K562 (cell line): ENCODE results near the gene PRKAR2B. TPM values are rescaled to one million over a fixed set of nuclear protein-coding genes. Genes with fewer than 3 reads are reported as not detected.
A peak's percentile ranks its signal among the peaks of the same experiment; 100 is the strongest.

Source experiments
- HMGN3 ChIP-seq: IDR thresholded peaks from 2 replicates; pipeline ENCODE4 v1.6.1; 2011; ENCODE audit warnings: borderline replicate concordance, low read depth, mild to moderate bottlenecking, mixed read lengths, low read length; ENCODE audit not compliant: insufficient read length; ENCODE audit errors: extremely low read depth
- LARP7 ChIP-seq: fragments of 450-650 bp; IDR thresholded peaks from 2 replicates; pipeline ENCODE4 v1.6.1; 2016
- MAFK ChIP-seq: IDR thresholded peaks from 2 replicates; pipeline ENCODE4 v1.6.1; 2011; ENCODE audit warnings: low read length, improper control_type of control experiment
- PRPF4 ChIP-seq: fragments of 200-400 bp; formaldehyde crosslinking; IDR thresholded peaks from one replicate; pipeline ENCODE4 v1.6.1; 2017; ENCODE audit warnings: low read length, low read depth, mild to moderate bottlenecking; ENCODE audit not compliant: insufficient read depth, poor library complexity, severe bottlenecking
- TEAD1 ChIP-seq, 2 experiments: fragments of 450-650 bp in 1 of 2; sonication (generic) in 1 of 2; formaldehyde crosslinking; IDR thresholded peaks; 2 replicates each; pipeline versions ENCODE4 v1.4.0 to v1.8.0; 2020 to 2022; ENCODE audit warnings: mild to moderate bottlenecking in 2 of 2, missing genetic modification reagents in 1 of 2
- ZBED1 ChIP-seq: IDR thresholded peaks from 2 replicates; pipeline ENCODE4 v1.6.1; 2014
- ZFP30 ChIP-seq: fragments of 250-450 bp; sonication (Bioruptor Pico); IDR thresholded peaks from 2 replicates; pipeline ENCODE4 v1.8.0; 2022; ENCODE audit warnings: moderate library complexity, mild to moderate bottlenecking, inconsistent platforms, borderline replicate concordance
- ZNF174 ChIP-seq: fragments of 250-450 bp; sonication (Bioruptor Pico); IDR thresholded peaks from 2 replicates; pipeline ENCODE4 v1.4.0; 2020; ENCODE audit warnings: mild to moderate bottlenecking
- ZNF197 ChIP-seq: fragments of 200-800 bp; sonication (Bioruptor generic); IDR thresholded peaks from 2 replicates; pipeline ENCODE4 v1.6.1; 2016; ENCODE audit warnings: low read depth, missing genetic modification characterization, missing compliant biosample characterization
- ZNF232 ChIP-seq: sonication (generic); formaldehyde crosslinking; IDR thresholded peaks from 2 replicates; pipeline ENCODE4 v1.8.0; 2022; ENCODE audit warnings: mild to moderate bottlenecking, missing genetic modification reagents
- ZSCAN32 ChIP-seq: fragments of 450-650 bp; formaldehyde crosslinking; IDR thresholded peaks from 2 replicates; pipeline ENCODE4 v1.4.0; 2020; ENCODE audit warnings: mild to moderate bottlenecking, moderate library complexity
- polyA plus RNA-seq, 8 experiments: library from polyadenylated mRNA; depleted of rRNA in 4 of 8; stranded (reverse) in 5 of 8; unstranded in 3 of 8; fragments of >200 nt; fragmentation: Nextera tagmentation in 2 of 8; fragmentation: Illumina TruSeq in 1 of 8; extraction: Ambion mirVana in 2 of 8; extraction: Trizol in 1 of 8; gene quantifications; 2 replicates each; pipeline versions ENCODE4 v1.2.1 to v1.2.3, GENCODE V29; 2011 to 2014; ENCODE audit warnings: inconsistent platforms in 1 of 8, missing spikeins in 1 of 8
- total RNA-seq, 7 experiments: library from RNA; depleted of rRNA in 6 of 7; stranded (reverse); fragments of >200 nt in 6 of 7; fragmentation: Illumina TruSeq in 2 of 7; extraction: Trizol in 2 of 7; gene quantifications; 2 replicates each; pipeline versions ENCODE4 v1.2.1 to v1.2.3, GENCODE V29; 2011 to 2021; ENCODE audit warnings: low replicate concordance in 1 of 7
- TF ChIP-seq, protein P1 (sequence below): fragments of 450-650 bp; IDR thresholded peaks from 2 replicates; pipeline ENCODE4 v1.6.1; 2017; ENCODE audit warnings: antibody characterized with exemption
- TF ChIP-seq, protein P2 (sequence below): IDR thresholded peaks from 2 replicates; pipeline ENCODE4 v1.6.1; 2014; ENCODE audit warnings: antibody characterized with exemption
- TF ChIP-seq, protein P3 (sequence below): fragments of 450-650 bp; IDR thresholded peaks from one replicate; pipeline ENCODE4 v1.6.1; 2018; ENCODE audit warnings: mild to moderate bottlenecking, moderate library complexity; ENCODE audit not compliant: partially characterized antibody
- TF ChIP-seq, protein P4 (sequence below): sonication (generic); formaldehyde crosslinking; IDR thresholded peaks from 2 replicates; pipeline ENCODE4 v1.8.0; 2022; ENCODE audit warnings: mild to moderate bottlenecking, missing genetic modification reagents
- TF ChIP-seq, protein P5 (sequence below): sonication (generic); formaldehyde crosslinking; IDR thresholded peaks from 2 replicates; pipeline ENCODE4 v1.9.0; 2022; ENCODE audit warnings: mild to moderate bottlenecking, missing genetic modification reagents
- TF ChIP-seq, protein P6 (sequence below): fragments of 250-450 bp; sonication (Bioruptor Pico); IDR thresholded peaks from 2 replicates; pipeline ENCODE4 v1.8.0; 2021; ENCODE audit warnings: mild to moderate bottlenecking, moderate library complexity

Gene PRKAR2B
- total and polyA plus RNA-seq, 9 of the 15 experiments (the other 6 are each of a cell fraction or from before 2014, with no cell fraction given) = 59.0 to 173 (median 129) TPM

DNA sequence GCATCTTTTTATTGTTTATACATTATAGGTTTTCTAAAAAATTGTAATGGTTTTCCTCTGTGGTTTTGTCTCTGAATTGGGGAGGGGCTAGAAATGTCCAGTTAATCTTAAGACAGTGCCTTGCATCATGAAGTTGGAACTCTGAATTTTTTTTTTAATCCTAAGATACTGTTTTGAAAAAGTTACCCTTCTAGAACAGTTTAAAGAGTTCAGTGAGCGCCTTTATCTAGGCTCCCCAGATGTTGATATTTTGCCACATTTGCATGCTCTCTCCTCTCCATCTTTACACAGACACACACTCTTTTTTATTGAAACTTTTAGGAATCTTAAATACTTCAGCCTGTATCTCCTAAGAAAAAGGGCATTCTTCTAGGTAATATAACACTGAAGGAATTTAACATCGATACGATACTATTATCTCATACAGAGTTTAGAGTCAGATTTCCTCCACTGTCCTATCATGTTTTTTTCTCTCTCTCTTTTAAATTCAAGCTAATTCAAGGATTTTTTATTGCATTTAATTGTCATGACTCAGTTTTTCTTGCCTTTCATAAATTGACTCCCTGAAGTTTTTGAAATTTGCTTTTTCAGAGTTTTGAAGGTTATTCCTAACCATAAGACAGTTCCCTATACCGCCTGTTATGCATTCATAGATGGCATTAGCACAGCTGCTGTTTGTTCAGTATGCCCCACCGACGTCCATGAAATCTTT, 31.5 kb downstream of the PRKAR2B start (continued):
- no peak for TF ChIP-seq ZBED1
- TF ChIP-seq MAFK = peak; percentile 20; the same call in 1 of the 2 replicates
- TF ChIP-seq ZFP30 (CRISPR knock-in tag) = no peak
- TF ChIP-seq PRPF4 = no peak
- TF ChIP-seq, protein P1, sequence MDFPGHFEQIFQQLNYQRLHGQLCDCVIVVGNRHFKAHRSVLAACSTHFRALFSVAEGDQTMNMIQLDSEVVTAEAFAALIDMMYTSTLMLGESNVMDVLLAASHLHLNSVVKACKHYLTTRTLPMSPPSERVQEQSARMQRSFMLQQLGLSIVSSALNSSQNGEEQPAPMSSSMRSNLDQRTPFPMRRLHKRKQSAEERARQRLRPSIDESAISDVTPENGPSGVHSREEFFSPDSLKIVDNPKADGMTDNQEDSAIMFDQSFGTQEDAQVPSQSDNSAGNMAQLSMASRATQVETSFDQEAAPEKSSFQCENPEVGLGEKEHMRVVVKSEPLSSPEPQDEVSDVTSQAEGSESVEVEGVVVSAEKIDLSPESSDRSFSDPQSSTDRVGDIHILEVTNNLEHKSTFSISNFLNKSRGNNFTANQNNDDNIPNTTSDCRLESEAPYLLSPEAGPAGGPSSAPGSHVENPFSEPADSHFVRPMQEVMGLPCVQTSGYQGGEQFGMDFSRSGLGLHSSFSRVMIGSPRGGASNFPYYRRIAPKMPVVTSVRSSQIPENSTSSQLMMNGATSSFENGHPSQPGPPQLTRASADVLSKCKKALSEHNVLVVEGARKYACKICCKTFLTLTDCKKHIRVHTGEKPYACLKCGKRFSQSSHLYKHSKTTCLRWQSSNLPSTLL = no peak
- no peak for TF ChIP-seq HMGN3
- TF ChIP-seq, protein P2, sequence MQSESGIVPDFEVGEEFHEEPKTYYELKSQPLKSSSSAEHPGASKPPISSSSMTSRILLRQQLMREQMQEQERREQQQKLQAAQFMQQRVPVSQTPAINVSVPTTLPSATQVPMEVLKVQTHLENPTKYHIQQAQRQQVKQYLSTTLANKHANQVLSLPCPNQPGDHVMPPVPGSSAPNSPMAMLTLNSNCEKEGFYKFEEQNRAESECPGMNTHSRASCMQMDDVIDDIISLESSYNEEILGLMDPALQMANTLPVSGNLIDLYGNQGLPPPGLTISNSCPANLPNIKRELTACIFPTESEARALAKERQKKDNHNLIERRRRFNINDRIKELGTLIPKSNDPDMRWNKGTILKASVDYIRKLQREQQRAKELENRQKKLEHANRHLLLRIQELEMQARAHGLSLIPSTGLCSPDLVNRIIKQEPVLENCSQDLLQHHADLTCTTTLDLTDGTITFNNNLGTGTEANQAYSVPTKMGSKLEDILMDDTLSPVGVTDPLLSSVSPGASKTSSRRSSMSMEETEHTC = no peak
- no peak for TF ChIP-seq ZSCAN32 (CRISPR knock-in tag)
- no peak for TF ChIP-seq ZNF232 (CRISPR knock-in tag)
- TF ChIP-seq, protein P3, sequence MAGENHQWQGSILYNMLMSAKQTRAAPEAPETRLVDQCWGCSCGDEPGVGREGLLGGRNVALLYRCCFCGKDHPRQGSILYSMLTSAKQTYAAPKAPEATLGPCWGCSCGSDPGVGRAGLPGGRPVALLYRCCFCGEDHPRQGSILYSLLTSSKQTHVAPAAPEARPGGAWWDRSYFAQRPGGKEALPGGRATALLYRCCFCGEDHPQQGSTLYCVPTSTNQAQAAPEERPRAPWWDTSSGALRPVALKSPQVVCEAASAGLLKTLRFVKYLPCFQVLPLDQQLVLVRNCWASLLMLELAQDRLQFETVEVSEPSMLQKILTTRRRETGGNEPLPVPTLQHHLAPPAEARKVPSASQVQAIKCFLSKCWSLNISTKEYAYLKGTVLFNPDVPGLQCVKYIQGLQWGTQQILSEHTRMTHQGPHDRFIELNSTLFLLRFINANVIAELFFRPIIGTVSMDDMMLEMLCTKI = no peak
- TF ChIP-seq, protein P4, sequence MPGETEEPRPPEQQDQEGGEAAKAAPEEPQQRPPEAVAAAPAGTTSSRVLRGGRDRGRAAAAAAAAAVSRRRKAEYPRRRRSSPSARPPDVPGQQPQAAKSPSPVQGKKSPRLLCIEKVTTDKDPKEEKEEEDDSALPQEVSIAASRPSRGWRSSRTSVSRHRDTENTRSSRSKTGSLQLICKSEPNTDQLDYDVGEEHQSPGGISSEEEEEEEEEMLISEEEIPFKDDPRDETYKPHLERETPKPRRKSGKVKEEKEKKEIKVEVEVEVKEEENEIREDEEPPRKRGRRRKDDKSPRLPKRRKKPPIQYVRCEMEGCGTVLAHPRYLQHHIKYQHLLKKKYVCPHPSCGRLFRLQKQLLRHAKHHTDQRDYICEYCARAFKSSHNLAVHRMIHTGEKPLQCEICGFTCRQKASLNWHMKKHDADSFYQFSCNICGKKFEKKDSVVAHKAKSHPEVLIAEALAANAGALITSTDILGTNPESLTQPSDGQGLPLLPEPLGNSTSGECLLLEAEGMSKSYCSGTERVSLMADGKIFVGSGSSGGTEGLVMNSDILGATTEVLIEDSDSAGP = no peak
- TF ChIP-seq LARP7 = no peak
- TF ChIP-seq, protein P5, sequence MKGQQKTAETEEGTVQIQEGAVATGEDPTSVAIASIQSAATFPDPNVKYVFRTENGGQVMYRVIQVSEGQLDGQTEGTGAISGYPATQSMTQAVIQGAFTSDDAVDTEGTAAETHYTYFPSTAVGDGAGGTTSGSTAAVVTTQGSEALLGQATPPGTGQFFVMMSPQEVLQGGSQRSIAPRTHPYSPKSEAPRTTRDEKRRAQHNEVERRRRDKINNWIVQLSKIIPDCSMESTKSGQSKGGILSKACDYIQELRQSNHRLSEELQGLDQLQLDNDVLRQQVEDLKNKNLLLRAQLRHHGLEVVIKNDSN (CRISPR knock-in tag) = no peak
- TF ChIP-seq, protein P6, sequence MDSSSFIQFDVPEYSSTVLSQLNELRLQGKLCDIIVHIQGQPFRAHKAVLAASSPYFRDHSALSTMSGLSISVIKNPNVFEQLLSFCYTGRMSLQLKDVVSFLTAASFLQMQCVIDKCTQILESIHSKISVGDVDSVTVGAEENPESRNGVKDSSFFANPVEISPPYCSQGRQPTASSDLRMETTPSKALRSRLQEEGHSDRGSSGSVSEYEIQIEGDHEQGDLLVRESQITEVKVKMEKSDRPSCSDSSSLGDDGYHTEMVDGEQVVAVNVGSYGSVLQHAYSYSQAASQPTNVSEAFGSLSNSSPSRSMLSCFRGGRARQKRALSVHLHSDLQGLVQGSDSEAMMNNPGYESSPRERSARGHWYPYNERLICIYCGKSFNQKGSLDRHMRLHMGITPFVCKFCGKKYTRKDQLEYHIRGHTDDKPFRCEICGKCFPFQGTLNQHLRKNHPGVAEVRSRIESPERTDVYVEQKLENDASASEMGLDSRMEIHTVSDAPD (CRISPR knock-in tag) = no peak
- TF ChIP-seq ZNF197 (CRISPR knock-in tag) = 0 out of 2 replicates have a peak, but pooled peaks have one; percentile 14
- no peak for TF ChIP-seq ZNF174
- no peak for TF ChIP-seq TEAD1 (CRISPR knock-in tag; IDR thresholded peaks at IDR 0.05)
